Endothelial cell of umbilical vein (primary cell): ENCODE measurements around the gene DEGS1. TPM values are rescaled to one million over a fixed set of nuclear protein-coding genes. Genes with fewer than 3 reads are reported as not detected.

ENCODE experiments used
- BruUV-seq: library from RNA; stranded (reverse); fragments of 400-500 nt; replicated peaks from 2 replicates; lab custom pipeline; 2021; lab: Mats Ljungman, UMichigan
- CTCF ChIA-PET: fragments of 300-600, 350-600 bp; sonication (Branson Sonifier 250); formaldehyde crosslinking; loops from one replicate; lab custom pipeline; 2021; ENCODE audit warnings: antibody characterized with exemption, inconsistent platforms; lab: Charles Lee
- POLR2A ChIA-PET: fragments of 300-600, 350-600 bp; sonication (Branson Sonifier 250); formaldehyde crosslinking; loops from one replicate; lab custom pipeline; 2021; ENCODE audit warnings: antibody characterized with exemption, inconsistent platforms; lab: Charles Lee
- DNase-seq: peaks from one replicate; pipeline ENCODE4 v3.0.0-alpha.2; 2011; ENCODE audit warnings: low read depth, low spot score
- FAIRE-seq: peaks from 2 replicates; lab custom pipeline; 2011; peaks lifted over from hg19 to GRCh38; lab: Jason Lieb, UNC
- H2AFZ ChIP-seq: 2 replicates; pipeline ENCODE4 v1.6.0; 2012; ENCODE audit warnings: low read depth, low read length, control low read depth, inconsistent platforms
- H3K27ac ChIP-seq: 2 replicates; pipeline ENCODE4 v1.5.1; 2011; ENCODE audit warnings: low read depth, mild to moderate bottlenecking, control low read depth, low read length, moderate library complexity; ENCODE audit not compliant: insufficient read depth
- H3K27me3 ChIP-seq, 2 experiments: 2 replicates each; pipeline versions ENCODE4 v1.6.0 to v1.6.1; 2011; ENCODE audit warnings: low read length in 2 of 2, mixed read lengths in 1 of 2; ENCODE audit not compliant: control insufficient read depth in 2 of 2, insufficient read depth in 2 of 2
- H3K36me3 ChIP-seq, 2 experiments: 2 replicates in 1 of 2; 3 replicates in 1 of 2; pipeline ENCODE4 v1.5.1; 2011; ENCODE audit warnings: low read length in 2 of 2, mild to moderate bottlenecking in 1 of 2, moderate library complexity in 1 of 2; ENCODE audit not compliant: control insufficient read depth in 2 of 2, insufficient read depth in 2 of 2; ENCODE audit errors: extremely low read depth in 1 of 2
- H3K4me1 ChIP-seq: 3 replicates; pipeline ENCODE4 v1.5.1; 2011; ENCODE audit warnings: mild to moderate bottlenecking, low read length; ENCODE audit not compliant: control insufficient read depth, insufficient read depth; ENCODE audit errors: extremely low read depth
- H3K4me2 ChIP-seq: 2 replicates; pipeline ENCODE4 v1.6.1; 2011; ENCODE audit warnings: low read length, control low read depth, mixed read lengths; ENCODE audit not compliant: insufficient read depth
- H3K4me3 ChIP-seq, 3 experiments: fragments of 200-600 bp in 1 of 3; sonication (generic), shearing (Covaris generic) in 1 of 3; replicated peaks in 1 of 3; 2 replicates each; pipeline ENCODE4 v1.5.1; 2011 to 2016; ENCODE audit warnings: control low read depth in 3 of 3, low read length in 3 of 3, mild to moderate bottlenecking in 2 of 3, inconsistent platforms in 1 of 3, low read depth in 1 of 3, moderate library complexity in 1 of 3; ENCODE audit not compliant: insufficient read depth in 1 of 3
- H3K79me2 ChIP-seq: 2 replicates; pipeline ENCODE4 v1.6.0; 2012; ENCODE audit warnings: low read length, inconsistent platforms; ENCODE audit not compliant: control insufficient read depth, insufficient read depth
- H3K9ac ChIP-seq: replicated peaks from 2 replicates; pipeline ENCODE3; 2011; ENCODE audit warnings: low read length, control low read depth; ENCODE audit not compliant: insufficient read depth; ENCODE audit errors: extremely low read depth
- H3K9me1 ChIP-seq: replicated peaks from 3 replicates; pipeline ENCODE4 v1.6.0; 2011; ENCODE audit warnings: mild to moderate bottlenecking, low read length; ENCODE audit not compliant: control insufficient read depth, insufficient read depth; ENCODE audit errors: extremely low read depth
- H3K9me3 ChIP-seq: replicated peaks from 2 replicates; pipeline ENCODE4 v1.5.1; 2012; ENCODE audit warnings: low read length, inconsistent platforms; ENCODE audit not compliant: control insufficient read depth, insufficient read depth
- H4K20me1 ChIP-seq: replicated peaks from 2 replicates; pipeline ENCODE3; 2011; ENCODE audit warnings: mild to moderate bottlenecking, low read length; ENCODE audit not compliant: control insufficient read depth, insufficient read depth; ENCODE audit errors: extremely low read depth
- CTCF ChIP-seq, 2 donors: IDR thresholded peaks; 1 replicate in 1 of 2; 2 replicates in 1 of 2; pipeline ENCODE4 v1.5.1; 2011; ENCODE audit warnings: low read length in 2 of 2, mild to moderate bottlenecking in 2 of 2, moderate library complexity in 2 of 2, control low read depth in 1 of 2, inconsistent platforms in 1 of 2, low read depth in 1 of 2; ENCODE audit not compliant: insufficient read depth in 1 of 2; ENCODE audit errors: extremely low read depth in 1 of 2
- EZH2 ChIP-seq: IDR thresholded peaks from 2 replicates; pipeline ENCODE4 v1.6.1; 2012; ENCODE audit warnings: borderline replicate concordance, low read depth, mild to moderate bottlenecking, moderate library complexity, low read length, inconsistent platforms; ENCODE audit not compliant: severe bottlenecking
- FOS ChIP-seq: IDR thresholded peaks from 2 replicates; pipeline ENCODE4 v1.6.1; 2011; ENCODE audit warnings: mild to moderate bottlenecking, low read length, moderate library complexity, borderline replicate concordance; ENCODE audit not compliant: insufficient read depth
- GATA2 ChIP-seq: IDR thresholded peaks from 2 replicates; pipeline ENCODE4 v1.7.0; 2011; ENCODE audit warnings: low read depth, mild to moderate bottlenecking, moderate library complexity, mixed read lengths, low read length; ENCODE audit not compliant: insufficient read length, insufficient read depth
- JUN ChIP-seq: IDR thresholded peaks from 2 replicates; pipeline ENCODE4 v1.6.1; 2011; ENCODE audit warnings: borderline replicate concordance, low read depth; ENCODE audit not compliant: insufficient read length, insufficient read depth
- MAX ChIP-seq: IDR thresholded peaks from 2 replicates; pipeline ENCODE4 v1.6.1; 2011; ENCODE audit not compliant: insufficient read depth, insufficient read length
- MYC ChIP-seq: IDR thresholded peaks from one replicate; pipeline ENCODE4 v1.6.1; 2011; ENCODE audit warnings: mild to moderate bottlenecking, low read depth, low read length
- POLR2A ChIP-seq: IDR thresholded peaks from 2 replicates; pipeline ENCODE4 v1.6.1; 2012; ENCODE audit warnings: low read depth, mild to moderate bottlenecking, control low read depth, low read length
- POLR2AphosphoS5 ChIP-seq: IDR thresholded peaks from 2 replicates; pipeline ENCODE4 v1.6.1; 2012; ENCODE audit warnings: low read depth, mild to moderate bottlenecking, control low read depth, low read length, moderate library complexity; ENCODE audit not compliant: insufficient read depth
- dilution Hi-C: fragments of 300-500 bp; cut with MboI; formaldehyde crosslinking; loops from one replicate; pipeline ENCODE4 v1.15.0; 2019; ENCODE audit warnings: low sequenced_read_pairs; ENCODE audit not compliant: extremely low pct_ligation_motif_present
- intact Hi-C: fragments of 100-400 bp; cut with micrococcal nuclease; formaldehyde crosslinking; loops from one replicate; pipeline ENCODE4 v1.10.0; 2022
- polyA plus RNA-seq, 4 experiments: library from polyadenylated mRNA; depleted of rRNA in 3 of 4; stranded (reverse) in 3 of 4; unstranded in 1 of 4; fragments of >200 nt; gene quantifications; 2 replicates each; pipeline versions ENCODE4 v1.2.1 to v1.2.3, GENCODE V29; 2011 to 2012; ENCODE audit warnings: missing spikeins in 1 of 4
- total RNA-seq: library from RNA; stranded (reverse); gene quantifications from 2 replicates; pipeline ENCODE4 v1.2.3, GENCODE V29; 2021

The DEGS1 gene
- total and polyA plus RNA-seq, 2 donors (not counting 3 experiments of a cell fraction or from before 2014, with no cell fraction given) = 85.8 to 137 TPM

DNA sequence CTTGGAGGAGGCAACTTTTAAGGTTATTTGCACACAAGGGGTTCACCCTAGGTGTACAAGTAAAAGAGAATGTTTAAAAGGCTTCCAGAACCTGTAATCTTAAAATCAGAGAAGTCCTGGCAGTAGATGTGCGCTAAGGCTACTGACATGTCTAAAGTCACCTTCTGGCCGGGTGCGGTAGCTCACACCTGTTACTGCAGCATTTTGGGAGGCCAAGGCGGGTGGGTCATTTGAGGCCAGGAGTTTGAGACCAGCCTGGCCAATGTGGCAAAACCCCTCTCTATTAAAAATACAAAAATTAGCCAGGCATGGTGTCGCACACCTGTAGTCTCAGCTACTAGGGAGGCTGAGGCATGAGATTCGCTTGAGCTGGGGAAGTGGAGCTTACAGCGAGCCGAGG, 20.3 kb upstream of the DEGS1 start:
- Histone ChIP-seq H3K4me3 (no peak overlapping the region), H3K27me3 (no peaks in the 10 kb centered on the region), H3K9me3 (no peaks in the 10 kb centered on the region), H3K9me1 (no peaks in the 10 kb centered on the region), H3K36me3 (peaks cover 3 to 9% of the 10 kb centered on the region in 2 experiments), H4K20me1 (no peaks in the 10 kb centered on the region), H3K27ac (no peak overlapping the region), H3K4me2 (no peak overlapping the region), H3K79me2 (no peaks in the 10 kb centered on the region), H3K4me1 (peaks cover 3% of the 10 kb centered on the region), H3K9ac (no peak overlapping the region), H2AFZ (no peak overlapping the region)
- intact Hi-C loops = no loop called here
- BruUV-seq = no TSS peak
- dilution Hi-C loops = no loop called here
- FAIRE-seq (no peak), DNase-seq (no peak)
- ChIA-PET POLR2A (no interaction called here), CTCF (interaction anchor here (0.9 to 1.4 kb wide), 2 partner anchors 10 to 16 kb away, joined by 3 to 4 read pairs; no protein-coding TSS in a partner anchor)
- TF ChIP-seq MAX = no peak

GRCh38 chr1:224163311-224163710, 19.7 kb upstream of the DEGS1 start:
- no peak for TF ChIP-seq POLR2AphosphoS5
- no peak for TF ChIP-seq FOS
- TF ChIP-seq MYC = no peak
- no peak for TF ChIP-seq GATA2
- TF ChIP-seq POLR2A = no peak
- no peak for TF ChIP-seq CTCF (IDR thresholded peaks at IDR 0.05; ENCODE audit: extremely low read depth in 1 of 2, insufficient read depth in 1 of 2, low read depth in 1 of 2, low read length in 2 of 2)
- TF ChIP-seq JUN = no peak
- no peak for TF ChIP-seq EZH2
- TF ChIP-seq MAX = no peak
- peaks cover 3 to 7% of the 10 kb centered on the region in 2 experiments for H3K36me3 ChIP-seq
- ChIA-PET POLR2A (no interaction called here), CTCF (interaction anchor here (0.9 to 1.4 kb wide), 2 partner anchors 10 to 17 kb away, joined by 3 to 4 read pairs; no protein-coding TSS in a partner anchor)
- FAIRE-seq (no peak), DNase-seq (no peak)
- H3K27me3 ChIP-seq = no peaks in the 10 kb centered on the region
- dilution Hi-C loops = no loop called here
- no peaks in the 10 kb centered on the region for H3K9me1 ChIP-seq
- no peak overlapping the region for H3K4me2 ChIP-seq
- peaks cover 3% of the 10 kb centered on the region for H3K4me1 ChIP-seq
- no TSS peak for BruUV-seq
- no peak overlapping the region for H3K9ac ChIP-seq
- no peak overlapping the region for H3K4me3 ChIP-seq
- no peak overlapping the region for H2AFZ ChIP-seq
- no peaks in the 10 kb centered on the region for H3K79me2 ChIP-seq
- intact Hi-C loops = no loop called here
- H4K20me1 ChIP-seq = no peaks in the 10 kb centered on the region
- no peak overlapping the region for H3K27ac ChIP-seq
- no peaks in the 10 kb centered on the region for H3K9me3 ChIP-seq
